Measurements from ENCODE around the gene MALT1. TPM values are rescaled to one million over a fixed set of nuclear protein-coding genes. Genes with fewer than 3 reads are reported as not detected.

The MALT1 gene
- total RNA-seq, 4 donors from 2014 or later, result 9.9 to 24.8 (median 12.9) TPM

GRCh38 chr18:58637197-58637596 lies 34.1 kb upstream of the MALT1 start:
- in situ Hi-C loops (cut with MboI; ENCODE audit: low sequenced_read_pairs in 4 of 4), result no loop called here
- Histone ChIP-seq H3K9me3 (no peaks in the 10 kb centered on the region), H3K4me1 (peaks cover 35 to 72% of the 10 kb centered on the region in 2 donors), H3K4me3 (no peak overlapping the region), H3K27me3 (no peaks in the 10 kb centered on the region), H3K36me3 (no peaks in the 10 kb centered on the region), H3K27ac (peak overlapping the region; percentile 73 to 92 (median 79))
- intact Hi-C loops (cut with DNase I; ENCODE audit: low total_unique reads), result loop anchor here (2.0 to 10.0 kb wide), 5 partner anchors 34 to 382 kb away; partner anchors contain the start of gene MALT1
- DNase-seq (peak; percentile 72 to 75), ATAC-seq (peak; percentile 90 to 91)
- TF ChIP-seq CTCF (IDR thresholded peaks at IDR 0.05 in 4 of 5, conservative IDR thresholded peaks at IDR 0.05 in 1 of 5), result no peak
- peak in 1 of 2 donors; percentile 37 for TF ChIP-seq POLR2A (IDR thresholded peaks at IDR 0.05)

GRCh38 chr18:58637946-58638345 lies 33.3 kb upstream of the MALT1 start:
- Histone ChIP-seq H3K4me3 (no peak overlapping the region), H3K27me3 (no peaks in the 10 kb centered on the region), H3K27ac (peak overlapping the region; percentile 73 to 92 (median 79)), H3K36me3 (no peaks in the 10 kb centered on the region), H3K9me3 (no peaks in the 10 kb centered on the region), H3K4me1 (peaks cover 27 to 64% of the 10 kb centered on the region in 2 donors)
- no peak for DNase-seq
- no peak for ATAC-seq
- intact Hi-C loops (cut with DNase I; ENCODE audit: low total_unique reads) (loop anchor here (2.0 to 10.0 kb wide), 5 partner anchors 33 to 383 kb away; partner anchors contain the start of gene MALT1), in situ Hi-C loops (cut with MboI; ENCODE audit: low sequenced_read_pairs in 4 of 4) (no loop called here)
- TF ChIP-seq CTCF (IDR thresholded peaks at IDR 0.05 in 4 of 5, conservative IDR thresholded peaks at IDR 0.05 in 1 of 5), result no peak
- no peak for TF ChIP-seq POLR2A (IDR thresholded peaks at IDR 0.05)

GRCh38 chr18:58638441-58638840 lies 32.8 kb upstream of the MALT1 start:
- ATAC-seq, result no peak
- H3K4me3 ChIP-seq, result no peak overlapping the region
- DNase-seq, result no peak
- H3K4me1 ChIP-seq, result peaks cover 27 to 59% of the 10 kb centered on the region in 2 donors
- TF ChIP-seq CTCF (IDR thresholded peaks at IDR 0.05 in 4 of 5, conservative IDR thresholded peaks at IDR 0.05 in 1 of 5) (no peak), POLR2A (IDR thresholded peaks at IDR 0.05) (no peak)
- in situ Hi-C loops (cut with MboI; ENCODE audit: low sequenced_read_pairs in 4 of 4), result no loop called here
- peak overlapping the region in 3 of 4 donors; percentile 75 to 92 (median 83) for H3K27ac ChIP-seq
- no peaks in the 10 kb centered on the region for H3K9me3 ChIP-seq
- H3K36me3 ChIP-seq, result no peaks in the 10 kb centered on the region
- intact Hi-C loops (cut with DNase I; ENCODE audit: low total_unique reads), result loop anchor here (5.0 to 10.0 kb wide), 4 partner anchors 89 to 384 kb away; no protein-coding TSS in a partner anchor
- H3K27me3 ChIP-seq, result no peaks in the 10 kb centered on the region

- ATAC-seq, result no peak
- Histone ChIP-seq H3K4me1 (peaks cover 27 to 56% of the 10 kb centered on the region in 2 donors), H3K36me3 (no peaks in the 10 kb centered on the region), H3K4me3 (no peak overlapping the region), H3K27ac (peak overlapping the region in 1 of 4 donors; percentile 38), H3K9me3 (no peaks in the 10 kb centered on the region), H3K27me3 (no peaks in the 10 kb centered on the region)
- no peak for TF ChIP-seq CTCF (IDR thresholded peaks at IDR 0.05 in 4 of 5, conservative IDR thresholded peaks at IDR 0.05 in 1 of 5)
- no peak for TF ChIP-seq POLR2A (IDR thresholded peaks at IDR 0.05)
- DNase-seq, result no peak
- in situ Hi-C loops (cut with MboI; ENCODE audit: low sequenced_read_pairs in 4 of 4), result no loop called here
- intact Hi-C loops (cut with DNase I; ENCODE audit: low total_unique reads), result loop anchor here (5.0 to 10.0 kb wide), 4 partner anchors 88 to 384 kb away; no protein-coding TSS in a partner anchor
These were observed 32.0 kb upstream of the MALT1 start for GRCh38 chr18:58639237-58639636.
